Suprapubic skin (tissue), 4 donors: ENCODE results near the gene HSD17B7.

ENCODE experiments used
- CTCF ChIP-seq, 2 donors: fragments of 200-600 bp in 1 of 2; fragments of 450-650 bp in 1 of 2; sonication (generic) in 1 of 2; IDR thresholded peaks; one replicate each; pipeline ENCODE4 v1.5.1; 2016 to 2019; ENCODE audit warnings: antibody characterized with exemption in 2 of 2, mild to moderate bottlenecking in 1 of 2, moderate library complexity in 1 of 2
- POLR2A ChIP-seq, 2 donors: fragments of 450-650 bp; IDR thresholded peaks; one replicate each; pipeline ENCODE4 v1.6.1; 2017; ENCODE audit warnings: antibody characterized with exemption in 2 of 2, mild to moderate bottlenecking in 2 of 2, moderate library complexity in 2 of 2
- POLR2AphosphoS5 ChIP-seq, 3 donors: sonication (generic); formaldehyde crosslinking; IDR thresholded peaks; one replicate each; pipeline ENCODE4 v1.6.1; 2017; ENCODE audit warnings: antibody characterized with exemption in 3 of 3

- TF ChIP-seq POLR2AphosphoS5 (IDR thresholded peaks at IDR 0.05) = no peak
- TF ChIP-seq CTCF (IDR thresholded peaks at IDR 0.05) = no peak
- TF ChIP-seq POLR2A (IDR thresholded peaks at IDR 0.05) = no peak
Measured at GRCh38 chr1:162861101-162861500, 70.6 kb downstream of the HSD17B7 start, which contains the start of gene CCDC190.
